Retina (tissue), 1 donor: ENCODE data around the gene FARS2.

Source experiments
- DNase-seq: peaks from one replicate; pipeline ENCODE4 v3.0.0-alpha.2; 2016

The FARS2 gene

GRCh38 chr6:5388326-5388725 lies 127.0 kb downstream of the FARS2 start:
- DNase-seq = no peak

- DNase-seq = no peak
Observed at GRCh38 chr6:5389086-5389745, 127.9 kb downstream of the FARS2 start.

GRCh38 chr6:5390177-5390576 lies 128.9 kb downstream of the FARS2 start:
- no peak for DNase-seq

GRCh38 chr6:5394280-5394679 lies 133.0 kb downstream of the FARS2 start:
- no peak for DNase-seq

GRCh38 chr6:5395719-5396118 lies 134.4 kb downstream of the FARS2 start:
- DNase-seq = no peak

GRCh38 chr6:5398530-5398929 lies 137.2 kb downstream of the FARS2 start:
- no peak for DNase-seq

- DNase-seq = no peak
Observed at GRCh38 chr6:5399391-5399790, 138.1 kb downstream of the FARS2 start.

GRCh38 chr6:5401845-5402738 lies 140.8 kb downstream of the FARS2 start:
- DNase-seq = no peak

GRCh38 chr6:5403076-5403475 lies 141.8 kb downstream of the FARS2 start:
- no peak for DNase-seq

GRCh38 chr6:5403609-5404008 lies 142.3 kb downstream of the FARS2 start:
- no peak for DNase-seq

GRCh38 chr6:5405976-5406375 lies 144.7 kb downstream of the FARS2 start:
- DNase-seq = no peak

GRCh38 chr6:5411414-5411813 lies 150.1 kb downstream of the FARS2 start:
- no peak for DNase-seq

- peak; percentile 24 for DNase-seq
Observed at GRCh38 chr6:5412017-5412416, 150.7 kb downstream of the FARS2 start.

- DNase-seq = no peak
Observed at GRCh38 chr6:5412663-5413062, 151.3 kb downstream of the FARS2 start.

- DNase-seq = no peak
Observed at GRCh38 chr6:5416250-5416649, 154.9 kb downstream of the FARS2 start.

- peak; percentile 21 for DNase-seq
Observed at GRCh38 chr6:5422321-5422915, 161.1 kb downstream of the FARS2 start.

GRCh38 chr6:5423251-5423650 lies 161.9 kb downstream of the FARS2 start:
- no peak for DNase-seq

GRCh38 chr6:5424726-5425125 lies 163.4 kb downstream of the FARS2 start:
- no peak for DNase-seq

GRCh38 chr6:5425267-5425666 lies 164.0 kb downstream of the FARS2 start:
- no peak for DNase-seq

- no peak for DNase-seq
Observed at GRCh38 chr6:5425797-5426196, 164.5 kb downstream of the FARS2 start.

- DNase-seq = no peak
Observed at GRCh38 chr6:5427586-5427985, 166.3 kb downstream of the FARS2 start.

GRCh38 chr6:5433324-5433723 lies 172.0 kb downstream of the FARS2 start:
- no peak for DNase-seq

GRCh38 chr6:5435449-5435848 lies 174.1 kb downstream of the FARS2 start:
- DNase-seq = no peak
